Nephron progenitor cell (in vitro differentiated cells): ENCODE results near the gene SIAH1.
A peak's percentile ranks its signal among the peaks of the same experiment; 100 is the strongest.
"Not testable (repeated sequence)": the region's sequence is repeated elsewhere in the genome, so short reads cannot be mapped to it uniquely, and the experiment has no call there.

Experiments
- DNase-seq: peaks from one replicate; pipeline ENCODE4 v3.0.0; 2021
- H3K27ac Mint-ChIP-seq: 2 replicates; pipeline ENCODE4 v1.8.0; 2021; ENCODE audit warnings: mild to moderate bottlenecking, moderate library complexity, mixed read lengths
- H3K27me3 Mint-ChIP-seq: 2 replicates; pipeline ENCODE4 v1.8.0; 2021; ENCODE audit warnings: mild to moderate bottlenecking, low read depth, mixed read lengths; ENCODE audit not compliant: poor library complexity
- H3K36me3 Mint-ChIP-seq: 2 replicates; pipeline ENCODE4 v1.8.0; 2021; ENCODE audit warnings: low read depth, mixed read lengths
- H3K4me1 Mint-ChIP-seq: 2 replicates; pipeline ENCODE4 v1.8.0; 2021; ENCODE audit warnings: mixed read lengths
- H3K4me3 Mint-ChIP-seq: 2 replicates; pipeline ENCODE4 v1.8.0; 2021; ENCODE audit warnings: mild to moderate bottlenecking, moderate library complexity, mixed read lengths
- H3K9me3 Mint-ChIP-seq: 2 replicates; pipeline ENCODE4 v1.8.0; 2021; ENCODE audit warnings: mild to moderate bottlenecking, moderate library complexity, mixed read lengths
- TF ChIP-seq, protein P1 (sequence below): fragments of 200-600 bp; sonication (generic); IDR thresholded peaks from 2 replicates; pipeline ENCODE4 v1.5.0; 2021; ENCODE audit warnings: antibody characterized with exemption

The SIAH1 gene

DNA sequence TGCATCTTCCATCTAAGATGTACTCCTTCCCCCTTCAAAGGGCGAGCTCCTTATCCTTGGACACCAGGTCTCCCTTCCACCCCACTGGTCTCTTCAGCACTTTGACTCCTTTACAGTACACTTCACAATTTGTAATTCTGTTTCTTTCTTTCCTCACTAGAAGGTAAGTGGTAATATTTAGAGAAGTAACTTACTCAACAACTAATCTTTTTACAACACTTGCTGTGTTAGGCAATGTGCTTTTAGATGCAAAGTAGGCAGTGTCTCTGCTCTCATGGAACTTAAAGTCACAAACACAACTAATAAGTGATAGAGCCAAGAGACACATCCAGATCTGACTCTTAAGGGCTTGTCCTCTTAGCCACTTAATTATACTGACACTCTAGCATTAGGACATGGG lies 6.4 kb downstream of the SIAH1 start:
- peak overlapping the region; percentile 81 for H3K27ac Mint-ChIP-seq
- DNase-seq, result no peak
- TF ChIP-seq, protein P1, sequence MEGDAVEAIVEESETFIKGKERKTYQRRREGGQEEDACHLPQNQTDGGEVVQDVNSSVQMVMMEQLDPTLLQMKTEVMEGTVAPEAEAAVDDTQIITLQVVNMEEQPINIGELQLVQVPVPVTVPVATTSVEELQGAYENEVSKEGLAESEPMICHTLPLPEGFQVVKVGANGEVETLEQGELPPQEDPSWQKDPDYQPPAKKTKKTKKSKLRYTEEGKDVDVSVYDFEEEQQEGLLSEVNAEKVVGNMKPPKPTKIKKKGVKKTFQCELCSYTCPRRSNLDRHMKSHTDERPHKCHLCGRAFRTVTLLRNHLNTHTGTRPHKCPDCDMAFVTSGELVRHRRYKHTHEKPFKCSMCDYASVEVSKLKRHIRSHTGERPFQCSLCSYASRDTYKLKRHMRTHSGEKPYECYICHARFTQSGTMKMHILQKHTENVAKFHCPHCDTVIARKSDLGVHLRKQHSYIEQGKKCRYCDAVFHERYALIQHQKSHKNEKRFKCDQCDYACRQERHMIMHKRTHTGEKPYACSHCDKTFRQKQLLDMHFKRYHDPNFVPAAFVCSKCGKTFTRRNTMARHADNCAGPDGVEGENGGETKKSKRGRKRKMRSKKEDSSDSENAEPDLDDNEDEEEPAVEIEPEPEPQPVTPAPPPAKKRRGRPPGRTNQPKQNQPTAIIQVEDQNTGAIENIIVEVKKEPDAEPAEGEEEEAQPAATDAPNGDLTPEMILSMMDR, result no peak

DNA sequence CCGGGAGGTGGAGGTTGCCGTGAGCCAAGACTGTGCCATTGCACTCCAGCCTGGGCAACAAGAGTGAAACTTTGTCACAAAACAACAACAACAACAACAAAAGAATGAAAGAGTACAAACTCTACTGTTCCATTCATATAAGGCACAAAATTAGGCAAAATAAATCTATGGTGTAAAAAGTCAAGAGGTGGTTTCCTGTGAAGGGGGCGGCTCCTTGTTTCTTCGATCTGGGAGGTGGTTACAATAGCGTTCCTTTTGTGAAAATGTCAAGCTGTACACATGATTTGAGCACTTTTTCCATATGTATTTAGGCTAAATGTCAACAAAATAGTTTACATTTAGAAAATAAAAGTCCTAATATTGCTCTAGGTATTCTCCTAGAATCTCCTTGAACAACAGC lies 6.9 kb downstream of the SIAH1 start:
- no peaks in the 10 kb centered on the region for H3K27me3 Mint-ChIP-seq
- peaks cover 33% of the 10 kb centered on the region for H3K36me3 Mint-ChIP-seq
- peaks cover 51% of the 10 kb centered on the region for H3K4me1 Mint-ChIP-seq
- no peak for DNase-seq
- TF ChIP-seq, protein P1, result no peak
- H3K4me3 Mint-ChIP-seq, result no peak overlapping the region
- H3K9me3 Mint-ChIP-seq, result peaks cover 18% of the 10 kb centered on the region
- H3K27ac Mint-ChIP-seq, result peak overlapping the region; percentile 81

More for the DNA sequence above, 6.4 kb downstream of the SIAH1 start:
- peaks cover 33% of the 10 kb centered on the region for H3K36me3 Mint-ChIP-seq
- no peak overlapping the region for H3K4me3 Mint-ChIP-seq
- peaks cover 18% of the 10 kb centered on the region for H3K9me3 Mint-ChIP-seq
- no peaks in the 10 kb centered on the region for H3K27me3 Mint-ChIP-seq
- H3K4me1 Mint-ChIP-seq, result peaks cover 57% of the 10 kb centered on the region

DNA sequence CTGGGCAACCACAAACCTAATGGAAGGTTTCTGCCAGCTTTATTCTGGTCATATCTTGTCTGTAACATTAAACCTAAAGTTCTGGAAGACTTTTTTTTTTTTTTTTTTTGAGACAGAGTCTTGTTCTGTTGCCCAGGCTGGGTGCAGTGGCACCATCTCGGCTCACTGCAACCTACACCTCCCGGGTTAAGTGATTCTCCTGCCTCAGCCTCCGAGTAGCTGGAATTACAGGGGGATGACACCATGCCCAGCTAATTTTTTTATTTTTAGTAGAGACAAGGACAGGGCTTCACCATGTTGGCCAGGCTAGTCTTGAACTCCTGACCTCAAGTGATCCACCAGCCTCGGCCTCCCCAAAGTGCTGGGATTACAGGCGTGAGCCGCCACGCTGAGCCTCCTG lies 7.9 kb downstream of the SIAH1 start:
- Mint-ChIP-seq H3K9me3 (peaks cover 18% of the 10 kb centered on the region), H3K4me1 (peaks cover 43% of the 10 kb centered on the region), H3K36me3 (peaks cover 33% of the 10 kb centered on the region), H3K27ac (peak overlapping the region; percentile 16)
- DNase-seq, H3K4me3 Mint-ChIP-seq, H3K27me3 Mint-ChIP-seq: not testable (repeated sequence)

DNA sequence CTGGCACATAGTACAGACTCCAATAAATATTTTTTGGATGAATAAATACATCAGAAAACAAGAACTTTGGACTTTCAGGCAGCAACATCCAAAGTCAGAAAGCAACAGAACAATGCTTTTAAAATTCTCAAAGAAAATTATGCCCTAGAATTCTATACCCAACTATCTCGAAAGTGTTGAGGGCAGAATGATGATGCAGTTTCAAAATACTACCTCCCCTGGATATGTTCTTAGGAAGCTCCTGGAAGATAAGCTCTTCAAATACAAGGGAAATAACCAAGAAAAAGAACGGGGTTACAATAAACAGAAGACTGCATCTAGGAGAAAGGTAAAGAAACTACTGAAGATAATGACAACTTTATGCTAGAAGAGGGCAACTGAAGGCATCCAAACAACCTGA lies 11.0 kb downstream of the SIAH1 start:
- H3K27ac Mint-ChIP-seq, result no peak overlapping the region
- TF ChIP-seq, protein P1, result no peak
- peaks cover 12% of the 10 kb centered on the region for H3K36me3 Mint-ChIP-seq
- H3K4me3 Mint-ChIP-seq, result no peak overlapping the region
- no peaks in the 10 kb centered on the region for H3K27me3 Mint-ChIP-seq
- DNase-seq, result no peak
- no peaks in the 10 kb centered on the region for H3K9me3 Mint-ChIP-seq
- H3K4me1 Mint-ChIP-seq, result peaks cover 29% of the 10 kb centered on the region

DNA sequence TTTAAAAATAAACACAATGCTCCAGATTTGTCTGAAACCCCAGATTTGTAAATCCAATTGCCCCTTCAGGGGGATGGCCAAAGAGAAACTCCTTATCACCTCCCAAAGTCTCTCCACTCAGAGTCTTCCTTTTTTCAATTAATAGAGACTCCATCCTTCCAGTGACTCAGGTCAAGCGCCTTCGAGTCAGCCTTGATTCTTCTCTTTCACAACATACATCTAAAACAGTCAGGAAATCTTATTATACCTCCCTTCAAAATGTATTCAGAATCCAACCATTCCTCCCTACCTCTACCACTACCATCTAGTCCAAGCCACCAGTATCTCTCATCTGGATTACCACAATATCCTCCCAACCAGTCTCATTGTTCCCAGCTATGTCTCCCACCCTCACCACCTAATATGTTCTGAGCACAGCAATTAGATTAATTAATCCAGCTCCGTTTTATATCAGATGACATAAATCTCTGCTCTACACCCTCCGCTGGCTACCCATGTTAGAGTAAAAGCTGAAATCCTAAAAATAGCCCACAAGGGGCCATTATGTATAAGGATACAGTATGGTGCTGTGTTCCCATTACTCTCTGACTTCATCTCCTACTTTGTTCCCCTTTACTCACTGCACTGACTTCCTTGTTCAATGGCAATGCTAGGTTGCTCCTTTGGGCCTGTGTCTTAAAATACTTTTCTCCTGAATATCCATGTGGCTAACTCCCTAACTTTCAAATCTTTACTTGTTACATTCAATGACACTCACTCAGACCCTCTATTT lies 11.8 kb downstream of the SIAH1 start:
- Mint-ChIP-seq H3K4me3 (no peak overlapping the region), H3K27ac (no peak overlapping the region), H3K4me1 (peaks cover 21% of the 10 kb centered on the region), H3K9me3 (no peaks in the 10 kb centered on the region), H3K36me3 (peaks cover 6% of the 10 kb centered on the region), H3K27me3 (no peaks in the 10 kb centered on the region)
- no peak for DNase-seq
- TF ChIP-seq, protein P1, result no peak

DNA sequence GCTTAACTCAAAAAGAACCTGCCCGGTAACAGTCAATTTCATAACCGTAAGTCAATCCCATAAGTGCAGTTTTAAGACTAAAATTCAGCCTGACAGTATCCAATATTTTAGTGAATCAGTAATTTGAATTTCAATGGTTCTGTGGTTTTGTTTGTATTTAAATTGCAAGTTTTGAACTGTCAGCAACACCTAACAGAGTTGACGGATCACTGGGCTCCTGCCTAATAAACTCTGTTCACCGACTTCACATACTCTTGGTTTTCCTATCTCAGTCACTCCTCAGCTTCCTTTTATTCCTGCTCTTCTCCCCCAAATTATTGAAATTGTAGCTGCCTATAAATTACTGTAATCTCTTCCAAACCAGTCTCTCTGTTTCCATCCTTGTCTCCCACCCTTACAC lies 12.5 kb downstream of the SIAH1 start:
- Mint-ChIP-seq H3K9me3 (no peaks in the 10 kb centered on the region), H3K36me3 (peaks cover 5% of the 10 kb centered on the region), H3K4me3 (no peak overlapping the region), H3K27ac (no peak overlapping the region), H3K27me3 (no peaks in the 10 kb centered on the region), H3K4me1 (peaks cover 24% of the 10 kb centered on the region)
- DNase-seq, result no peak
- TF ChIP-seq, protein P1, result no peak
